Pancreas (tissue), 10 donors: ENCODE data around the gene MAP2K2. TPM values are rescaled to one million over a fixed set of nuclear protein-coding genes. Genes with fewer than 3 reads are reported as not detected.
"Not testable (repeated sequence)": the region's sequence is repeated elsewhere in the genome, so short reads cannot be mapped to it uniquely, and the experiment has no call there.

Experiments
- ATAC-seq, 4 donors: fragments of 200-7000 bp; cut with Tn5 transposase; one replicate each; pipeline versions ENCODE4 v1.8.0 to v1.9.1; 2020; ENCODE audit warnings: mild to moderate bottlenecking in 4 of 4, moderate library complexity in 4 of 4
- DNase-seq, 6 donors: peaks; one replicate each; pipeline ENCODE4 v3.0.0-alpha.2; 2020
- FAIRE-seq: peaks from 2 replicates; lab custom pipeline; 2012; peaks lifted over from hg19 to GRCh38; lab: Jason Lieb, UNC
- H3K27ac ChIP-seq, 4 donors: fragments of 200-600 bp; sonication (generic); 1 replicate in 3 of 4; 2 replicates in 1 of 4; pipeline versions ENCODE4 v1.5.0 to v1.8.0; 2020
- H3K27me3 ChIP-seq, 4 donors: fragments of 200-600 bp; one replicate each; pipeline ENCODE4 v1.8.0; 2021
- H3K36me3 ChIP-seq, 3 donors: fragments of 200-600 bp; sonication (generic) in 1 of 3; one replicate each; pipeline versions ENCODE4 v1.5.0 to v1.8.0; 2020 to 2021
- H3K4me1 ChIP-seq, 3 donors: fragments of 200-600 bp; one replicate each; pipeline ENCODE4 v1.8.0; 2021
- H3K4me3 ChIP-seq, 4 donors: fragments of 200-600 bp; sonication (generic) in 2 of 4; one replicate each; pipeline versions ENCODE4 v1.5.0 to v1.8.0; 2020 to 2021
- H3K9me3 ChIP-seq, 4 donors: fragments of 200-600 bp; one replicate each; pipeline ENCODE4 v1.8.0; 2021
- CTCF ChIP-seq, 4 donors: fragments of 200-600 bp; sonication (generic) in 3 of 4; IDR thresholded peaks; one replicate each; pipeline versions ENCODE4 v1.5.0 to v1.8.0; 2021; ENCODE audit warnings: antibody characterized with exemption in 4 of 4
- WGBS, 2 donors: extraction: QIAGEN DNeasy Blood & Tissue Kit; methylation state at CpG; one replicate each; pipeline ENCODE4 v1.1.7; 2013; 5-methylcytosine and 5-hydroxymethylcytosine counted together
- intact Hi-C, 3 donors: fragments of 100-400 bp; cut with DNase I; formaldehyde crosslinking; loops; one replicate each; pipeline versions ENCODE4 v1.11.1 to v1.14.2; 2022
- polyA plus RNA-seq, 2 donors: library from polyadenylated mRNA; stranded (reverse); fragments of 200-250 nt; gene quantifications; one replicate each; pipeline ENCODE4 v1.2.3, GENCODE V29; 2013
- total RNA-seq, 6 donors: library from RNA; stranded (reverse); fragmentation: NEBNext Ultra II Directional in 4 of 6; extraction: Animal tissue kit (Norgen Biotek cat#: 25700) in 4 of 6; gene quantifications; one replicate each; pipeline versions ENCODE4 v1.2.1 to v1.2.4, GENCODE V29; 2021 to 2023
- donor health status: healthy with polysubstance abuse.
- donor health status: DM: no; HTN: no; CAD: no; lungs with moderate emphysema.
- donor health status: DM: no; HTN: no; CAD: no.
- donor health status: control.
- donor health status: control.
- donor health status: Bipolar disorder and iron deficiency.
- donor health status: DM: yes; HTN: yes; CAD: no.
- donor health status: DM: no; HTN: no; CAD: no.
- donor health status: DM: no; HTN: no; CAD: no.
- donor health status: DM: yes; HTN: yes; CAD: no.

Gene MAP2K2
- total and polyA plus RNA-seq, 8 donors, result 52.4 to 183 (median 74.2) TPM

- DNase-seq (no peak), ATAC-seq (no peak), FAIRE-seq (no peak)
- Histone ChIP-seq H3K27ac (no peak overlapping the region), H3K4me1 (no peaks in the 10 kb centered on the region), H3K4me3 (no peak overlapping the region), H3K27me3 (no peaks in the 10 kb centered on the region), H3K9me3 (no peaks in the 10 kb centered on the region), H3K36me3 (no peaks in the 10 kb centered on the region)
- 14 to 20% methylated on average over 6 of the region's 6 CpGs for WGBS, 2 donors
- intact Hi-C loops, result no loop called here
- no peak for TF ChIP-seq CTCF (IDR thresholded peaks at IDR 0.05)
Observed at GRCh38 chr19:4134351-4134750, 10.4 kb upstream of the MAP2K2 start.

GRCh38 chr19:4130744-4131438 lies 7.0 kb upstream of the MAP2K2 start:
- no peaks in the 10 kb centered on the region for H3K27me3 ChIP-seq
- H3K4me3 ChIP-seq, result no peak overlapping the region
- H3K27ac ChIP-seq, result no peak overlapping the region
- WGBS, 2 donors, result 12 to 15% methylated on average over 8 of the region's 8 CpGs
- no peaks in the 10 kb centered on the region for H3K9me3 ChIP-seq
- H3K4me1 ChIP-seq, result no peaks in the 10 kb centered on the region
- H3K36me3 ChIP-seq, result no peaks in the 10 kb centered on the region
- DNase-seq (no peak), FAIRE-seq (no peak), ATAC-seq (no peak)
- no peak for TF ChIP-seq CTCF (IDR thresholded peaks at IDR 0.05)
- intact Hi-C loops, result no loop called here

GRCh38 chr19:4129050-4129449 lies 5.1 kb upstream of the MAP2K2 start:
- H3K4me3 ChIP-seq, DNase-seq, H3K27ac ChIP-seq, H3K27me3 ChIP-seq, H3K36me3 ChIP-seq, FAIRE-seq, intact Hi-C loops, H3K4me1 ChIP-seq, H3K9me3 ChIP-seq, ATAC-seq: not testable (repeated sequence)
- WGBS, 2 donors, result 83 to 91% methylated on average over 7 of the region's 7 CpGs

- WGBS, 2 donors, result 67 to 69% methylated on average over 4 of the region's 4 CpGs
- DNase-seq, ATAC-seq, H3K27me3 ChIP-seq, H3K4me3 ChIP-seq, H3K4me1 ChIP-seq, H3K9me3 ChIP-seq, H3K27ac ChIP-seq, H3K36me3 ChIP-seq, intact Hi-C loops, FAIRE-seq: not testable (repeated sequence)
Observed at GRCh38 chr19:4127322-4127721, 3.4 kb upstream of the MAP2K2 start.

- no peak for ATAC-seq
- peaks cover 0 to 8% (median 7%) of the 10 kb centered on the region in 3 donors for H3K4me1 ChIP-seq
- FAIRE-seq, result no peak
- DNase-seq, result no peak
- no peak overlapping the region for H3K27ac ChIP-seq
- intact Hi-C loops, result no loop called here
- 51 to 55% methylated on average over 8 of the region's 8 CpGs for WGBS, 2 donors
- no peaks in the 10 kb centered on the region for H3K36me3 ChIP-seq
- H3K27me3 ChIP-seq, result no peaks in the 10 kb centered on the region
- H3K4me3 ChIP-seq, result peak overlapping the region in 3 of 4 donors; percentile 57 to 60 (median 59)
- no peaks in the 10 kb centered on the region for H3K9me3 ChIP-seq
- TF ChIP-seq CTCF (IDR thresholded peaks at IDR 0.05), result no peak
Observed at GRCh38 chr19:4124638-4125037, 716 bp upstream of the MAP2K2 start.

GRCh38 chr19:4122480-4122879 lies 1.4 kb downstream of the MAP2K2 start:
- no peaks in the 10 kb centered on the region for H3K27me3 ChIP-seq
- TF ChIP-seq CTCF (IDR thresholded peaks at IDR 0.05), result no peak
- intact Hi-C loops, result no loop called here
- peaks cover 0 to 8% (median 7%) of the 10 kb centered on the region in 3 donors for H3K4me1 ChIP-seq
- FAIRE-seq (no peak), ATAC-seq (no peak), DNase-seq (no peak)
- H3K27ac ChIP-seq, result no peak overlapping the region
- no peaks in the 10 kb centered on the region for H3K9me3 ChIP-seq
- H3K4me3 ChIP-seq, result peak overlapping the region in 2 of 4 donors; percentile 59 to 60
- no peaks in the 10 kb centered on the region for H3K36me3 ChIP-seq
- 54 to 66% methylated on average over 5 of the region's 5 CpGs for WGBS, 2 donors
